AG08395 (cell line): ENCODE results near the gene CDK18.
"Not testable (repeated sequence)": the region's sequence is repeated elsewhere in the genome, so short reads cannot be mapped to it uniquely, and the experiment has no call there.

Source experiments
- DNase-seq: peaks from one replicate; pipeline ENCODE4 v3.0.0; 2012; ENCODE audit warnings: mixed read lengths, low spot score

The CDK18 gene

DNA sequence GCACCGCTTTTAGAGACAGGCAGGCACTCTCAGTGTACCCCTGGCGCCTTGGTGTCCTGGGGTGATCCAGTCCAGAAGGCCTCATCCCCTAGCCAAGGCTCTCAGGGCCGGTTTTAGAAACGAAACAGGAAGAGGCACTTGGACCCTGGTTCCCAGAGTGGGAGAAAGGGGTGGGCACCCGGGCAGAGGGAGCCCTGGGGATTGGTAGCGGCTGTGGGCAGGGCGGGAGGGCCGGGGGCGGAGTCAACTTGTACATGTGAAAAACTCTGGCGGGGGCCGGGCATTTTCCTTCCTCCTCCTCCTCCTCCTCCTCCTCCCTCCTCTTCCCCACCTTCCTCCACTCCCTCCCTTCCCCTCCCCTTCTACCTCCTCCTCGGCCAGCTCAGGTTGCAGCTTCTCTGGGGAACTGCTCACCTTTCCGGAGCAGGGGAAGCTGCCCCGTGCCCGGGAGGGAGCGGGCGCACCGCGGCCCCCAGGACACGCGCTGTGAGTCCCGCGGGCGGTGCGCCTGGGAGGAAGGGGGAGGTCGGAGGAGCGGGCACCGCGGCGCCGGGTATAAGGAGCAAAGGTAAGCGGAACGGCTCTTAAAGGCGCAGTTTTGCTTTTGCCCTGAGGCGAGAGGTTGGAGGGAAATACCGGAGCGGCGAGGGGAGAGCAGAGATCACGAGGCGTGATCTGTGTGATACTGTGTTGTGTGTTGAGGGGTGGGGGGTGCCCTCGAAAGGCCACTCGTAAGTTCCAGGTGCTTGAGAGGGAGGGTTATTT, at the start of gene CDK18:
CDK18 (plus strand) TSS at position 359 of the 765 bp plus-strand sequence. CDS start 18,499 bp downstream, outside the sequence.
- no peak for DNase-seq

DNA sequence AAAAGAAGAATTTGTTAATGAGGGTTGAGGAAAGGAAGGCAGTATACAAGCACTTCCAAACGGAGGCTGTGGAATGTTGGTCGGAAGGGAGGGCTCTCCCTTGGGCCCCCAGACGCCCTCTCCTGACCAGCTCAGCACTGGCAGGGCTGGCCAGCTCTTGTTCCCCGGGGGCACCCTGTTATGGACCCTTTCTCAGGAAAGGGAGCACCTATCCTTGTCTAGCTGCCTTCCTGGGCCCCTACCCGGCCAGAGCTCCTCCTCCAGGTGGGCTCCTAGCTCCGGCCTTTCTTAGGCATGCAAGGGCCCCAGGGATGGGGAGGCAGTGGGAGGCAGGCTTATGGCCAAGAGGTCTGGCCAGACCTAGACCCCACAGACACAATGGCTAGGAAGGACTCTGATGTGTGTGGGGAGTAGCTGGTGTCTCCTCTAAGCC, 49.5 kb upstream of the CDK18 start:
- no peak for DNase-seq

DNA sequence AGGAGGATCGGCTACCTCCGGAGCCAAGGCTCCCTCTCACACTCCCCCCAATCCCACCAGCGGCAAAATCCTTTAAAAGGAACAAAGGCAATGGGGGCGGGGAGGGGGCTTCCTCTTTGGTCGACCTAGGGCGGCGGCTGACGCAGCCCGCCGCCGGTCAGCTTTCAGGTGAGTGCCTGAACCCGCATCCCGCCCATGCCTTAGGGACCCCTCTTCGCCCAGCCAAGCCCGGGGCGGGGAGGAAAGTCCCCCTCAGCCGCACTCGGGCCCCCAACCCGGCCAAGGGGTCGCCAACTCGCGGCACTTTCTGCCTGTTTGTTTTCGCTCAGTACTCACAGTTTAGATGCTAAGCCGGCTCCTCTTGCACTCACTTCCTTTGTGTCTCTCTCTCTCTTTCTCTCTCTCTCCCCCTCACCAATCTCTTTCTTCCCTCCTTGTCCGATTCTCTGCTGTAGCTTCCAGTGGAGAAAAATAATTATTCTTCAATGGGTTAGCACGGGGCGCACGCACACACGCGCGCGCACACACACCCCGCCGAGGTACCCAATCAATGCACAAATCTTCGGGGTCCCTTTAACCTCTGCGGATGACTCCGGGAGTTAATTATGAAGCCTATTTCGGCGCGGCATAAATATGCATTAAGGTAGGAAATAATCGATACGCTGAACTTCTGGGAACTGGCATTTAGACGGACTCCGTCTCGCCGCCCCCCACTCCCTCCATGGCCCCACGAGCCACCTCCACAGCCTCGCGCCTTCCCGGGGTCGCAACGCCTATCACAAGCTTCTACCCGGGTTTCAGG, 48.7 kb upstream of the CDK18 start, which contains the start of gene BLACAT1:
BLACAT1 (minus strand) TSS at position 465 of the 802 bp plus-strand sequence.
- no peak for DNase-seq

DNA sequence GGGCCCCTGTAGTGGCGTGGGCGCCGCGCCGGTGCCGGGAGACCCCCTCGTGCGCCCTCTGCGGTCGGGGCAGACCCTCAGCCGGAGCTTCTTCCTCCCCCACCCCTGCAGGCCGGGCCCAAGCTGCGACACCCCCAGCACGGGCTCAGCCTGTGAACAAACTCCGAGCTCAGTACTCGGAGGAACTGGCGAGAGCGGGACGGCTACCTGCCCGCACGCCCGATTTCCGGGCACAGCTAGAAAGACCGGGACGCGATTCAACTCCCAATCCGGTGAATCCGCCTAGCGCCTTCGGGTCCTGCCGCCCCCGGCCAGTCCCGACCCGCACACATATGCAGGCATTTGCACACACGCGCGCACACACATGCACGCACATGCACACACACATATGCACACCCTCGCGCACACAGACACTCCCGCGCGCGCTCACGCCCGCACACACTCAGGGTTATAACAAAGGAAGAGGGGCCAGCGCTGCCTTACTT, 48.0 kb upstream of the CDK18 start:
- DNase-seq = no peak

DNA sequence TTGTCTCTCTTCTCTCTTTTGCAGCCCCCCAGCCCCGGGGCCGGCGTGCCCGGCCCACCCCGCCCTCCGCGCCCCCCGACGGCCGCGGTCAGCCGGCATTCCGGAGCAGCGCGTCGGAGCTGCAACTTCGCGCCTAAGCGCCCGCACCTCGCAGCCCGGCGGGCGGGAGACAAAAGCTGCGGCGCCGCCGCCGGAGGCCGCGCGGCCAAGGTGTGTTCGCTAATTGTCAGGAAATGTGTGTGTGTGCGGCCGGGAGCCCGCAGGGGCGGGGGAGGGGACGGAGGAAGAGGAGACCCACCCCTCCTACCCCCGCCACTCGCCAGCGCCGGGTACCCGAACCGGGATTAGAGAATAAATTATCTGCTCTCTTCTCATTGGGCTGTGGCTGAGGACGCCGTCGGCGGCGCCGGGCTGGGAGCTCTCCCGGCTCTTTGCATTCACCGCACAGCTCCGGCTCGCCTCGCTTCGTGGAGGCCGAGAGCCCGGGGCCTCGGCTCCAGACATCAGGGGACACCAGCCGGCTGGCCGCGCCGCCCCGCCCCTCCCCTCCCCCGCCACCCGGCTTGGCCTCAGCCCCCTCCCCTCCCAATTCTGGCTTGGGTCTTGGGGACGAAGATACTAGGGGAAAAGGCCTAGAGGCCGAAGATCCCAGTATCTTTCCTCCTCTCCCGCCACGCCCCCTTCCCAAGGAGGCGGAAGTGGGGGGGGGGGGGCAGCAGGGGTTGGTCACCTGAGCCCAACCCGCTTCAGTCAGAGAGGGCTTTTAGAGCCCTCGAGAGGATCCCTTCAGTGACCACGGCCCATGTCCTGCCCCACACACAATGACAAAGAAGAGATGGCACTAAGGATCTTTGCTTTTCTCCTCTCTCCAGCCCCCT, 47.4 kb upstream of the CDK18 start:
- DNase-seq = no peak

DNA sequence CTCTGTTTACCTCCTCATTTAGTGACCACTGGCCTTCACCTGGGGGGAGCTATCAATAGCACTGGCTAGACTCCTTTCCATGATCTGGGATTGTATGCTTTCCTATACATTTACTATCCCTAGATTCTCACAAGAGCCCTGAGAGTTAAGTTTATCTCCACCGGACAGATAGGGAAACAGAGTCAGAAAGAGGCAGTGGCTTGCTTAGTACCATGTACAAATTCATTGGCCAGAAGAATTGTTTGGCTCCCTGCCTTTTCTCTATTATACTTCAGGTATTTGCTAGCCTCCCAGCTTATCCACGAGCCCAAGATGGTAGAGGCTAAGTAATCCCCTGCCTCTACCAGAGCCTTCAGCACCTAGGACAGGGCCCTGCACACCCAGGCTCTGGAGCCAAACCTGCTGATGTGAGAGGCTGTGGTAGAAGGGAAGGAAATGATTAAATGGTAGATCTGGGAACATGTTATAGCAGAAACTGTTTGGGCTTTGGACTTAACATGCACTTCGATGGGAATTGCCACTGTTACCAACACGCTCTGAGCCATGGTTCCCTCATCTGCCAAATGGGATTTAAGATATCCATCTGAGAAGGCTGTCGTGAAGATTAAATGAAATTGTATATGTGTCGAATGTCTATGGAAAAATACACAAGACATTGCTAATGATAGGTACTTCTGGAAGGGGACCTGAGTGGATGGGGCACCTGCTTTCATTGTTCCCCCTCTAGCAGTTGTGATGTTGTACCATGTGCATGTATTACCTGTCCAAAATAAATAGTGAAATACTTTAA, 45.5 kb upstream of the CDK18 start:
- DNase-seq = peak; percentile 70

DNA sequence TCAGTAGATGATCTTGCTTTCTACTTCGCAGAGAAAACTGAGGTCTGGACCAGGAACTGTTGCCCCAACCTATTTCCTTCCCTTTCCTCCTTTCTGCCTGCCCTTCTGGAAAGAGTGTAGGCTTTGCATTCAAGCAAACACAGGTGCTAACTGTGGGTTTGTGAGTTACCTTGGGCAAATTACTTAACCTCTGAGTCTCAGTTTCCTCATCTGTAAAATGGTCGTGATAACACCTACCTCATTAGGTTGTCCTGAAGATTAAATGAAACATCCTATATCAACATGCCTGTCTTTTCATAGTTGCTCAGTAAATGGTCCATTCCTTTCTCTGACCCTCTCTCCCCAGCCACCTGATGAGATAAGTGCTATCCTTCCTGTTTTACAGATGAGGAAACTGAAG, 39.1 kb upstream of the CDK18 start:
- no peak for DNase-seq

DNA sequence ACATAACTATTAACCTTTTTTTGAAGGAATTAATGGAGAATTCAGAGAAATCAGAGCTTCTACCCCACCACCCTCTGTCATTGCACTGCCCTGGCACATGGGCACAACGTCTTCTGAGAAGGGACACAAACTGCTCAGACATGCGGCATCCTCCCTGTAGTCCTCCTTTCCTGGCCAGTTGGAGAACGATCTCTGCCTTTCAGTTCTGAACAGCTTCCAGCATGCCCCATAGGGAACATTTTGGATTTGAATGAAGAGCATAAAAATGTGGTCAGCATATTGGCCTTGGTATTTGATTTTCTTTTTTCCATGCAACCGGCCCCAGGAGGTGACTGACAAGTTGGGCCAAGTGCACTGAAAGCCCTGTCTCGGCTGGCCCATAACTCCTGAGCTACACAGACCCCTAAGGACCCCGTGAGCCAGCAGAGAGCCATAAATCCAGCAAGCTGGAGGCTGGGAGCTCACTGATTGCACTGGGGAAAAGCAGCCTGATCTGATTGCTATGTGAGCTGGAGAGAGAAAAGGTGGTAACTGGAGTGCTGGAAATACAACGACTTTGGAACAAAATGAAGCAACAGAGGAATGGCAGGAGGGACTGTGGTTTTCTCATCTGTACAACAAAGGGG, 37.8 kb upstream of the CDK18 start:
- DNase-seq = no peak

DNA sequence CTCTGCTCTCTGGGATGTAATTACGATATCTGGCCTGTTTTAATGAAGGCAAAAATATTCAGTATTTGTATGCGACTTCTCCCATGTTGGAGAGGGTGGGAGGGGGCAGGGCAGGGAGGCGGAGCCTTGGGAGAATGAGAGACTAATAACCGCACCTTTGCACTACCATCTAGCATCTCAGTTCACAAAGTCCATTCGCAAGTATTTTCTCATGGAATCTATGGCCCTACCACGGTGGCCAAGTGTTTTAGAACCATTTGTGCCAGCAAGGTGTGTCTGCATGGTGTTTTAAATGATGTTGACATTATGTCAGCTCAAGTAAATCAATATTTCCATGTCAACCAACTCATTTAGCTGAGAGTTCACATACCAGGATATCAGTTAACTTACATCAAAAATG, 34.3 kb upstream of the CDK18 start:
- no peak for DNase-seq

DNA sequence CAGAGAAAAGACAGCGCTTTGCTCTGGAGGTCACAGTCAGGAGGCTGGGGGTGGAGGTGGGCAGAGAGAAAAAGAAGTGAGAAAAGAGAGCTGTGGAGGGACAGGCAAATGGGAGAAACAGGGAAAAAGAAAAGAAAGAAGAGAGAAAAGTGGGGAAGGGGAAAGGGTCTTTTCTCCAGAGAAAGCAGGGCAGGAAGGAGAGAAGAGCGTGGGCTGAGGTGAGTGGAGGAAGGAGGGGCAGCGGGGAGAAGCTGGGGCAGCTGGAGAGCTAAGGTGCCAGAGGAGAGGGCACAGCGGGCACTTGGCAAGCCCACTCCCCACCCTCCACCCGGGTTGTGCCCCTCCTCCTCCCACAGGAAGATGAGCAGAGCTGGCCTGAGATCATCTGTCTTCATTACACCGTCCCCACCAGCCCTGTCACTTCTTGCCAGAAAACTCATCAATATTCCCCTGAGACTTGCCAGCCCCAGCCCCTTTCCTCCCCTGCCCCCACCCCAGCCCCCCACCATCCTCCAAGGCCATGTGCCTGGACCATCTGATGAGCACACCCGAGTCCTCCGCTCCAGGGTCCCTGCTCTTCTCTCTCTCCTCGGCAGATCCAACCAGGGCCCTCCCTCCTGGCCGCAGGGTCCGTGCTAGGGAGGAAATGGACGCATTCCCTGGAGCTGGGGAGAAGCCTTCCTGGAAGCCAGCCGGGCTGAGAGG, 31.6 kb upstream of the CDK18 start:
- DNase-seq = no peak

DNA sequence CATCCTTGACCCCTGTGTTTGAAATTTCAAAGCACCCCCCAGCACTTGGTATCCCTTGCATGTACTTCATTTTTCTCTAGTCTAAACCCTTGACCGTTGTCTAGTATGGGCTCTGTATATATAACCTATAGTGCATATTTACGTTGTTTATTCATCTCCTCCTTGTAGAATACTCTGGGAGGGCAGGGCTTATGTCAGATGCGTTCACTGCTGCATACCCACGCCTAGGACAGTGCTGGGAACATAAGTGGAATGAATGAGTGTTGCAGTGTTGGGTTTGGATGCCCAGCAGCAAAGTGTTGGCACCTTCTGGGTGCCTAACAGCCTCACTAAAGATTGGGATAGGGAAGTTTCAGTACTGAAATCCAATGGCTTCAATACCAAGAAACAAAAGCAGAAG, 31.0 kb upstream of the CDK18 start:
- DNase-seq = no peak

DNA sequence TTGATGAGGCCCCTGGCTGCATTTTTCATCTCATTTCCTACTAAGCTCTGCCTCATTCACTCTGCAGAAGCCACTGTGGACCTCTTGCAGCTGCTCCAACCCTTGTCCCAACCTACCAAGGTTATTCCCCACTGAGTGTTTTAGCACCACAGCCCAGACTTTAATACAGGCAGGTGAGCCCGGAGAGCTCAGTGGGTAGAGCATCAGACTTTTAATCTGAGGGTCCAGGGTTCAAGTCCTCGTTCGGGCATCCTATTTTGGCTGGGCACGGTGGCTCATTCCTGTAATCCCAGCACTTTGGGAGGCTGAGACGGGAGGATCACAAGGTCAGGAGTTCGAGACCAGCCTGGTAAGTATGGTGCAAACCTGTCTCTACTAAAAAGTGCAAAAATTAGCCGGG, 30.5 kb upstream of the CDK18 start:
- DNase-seq = no peak

DNA sequence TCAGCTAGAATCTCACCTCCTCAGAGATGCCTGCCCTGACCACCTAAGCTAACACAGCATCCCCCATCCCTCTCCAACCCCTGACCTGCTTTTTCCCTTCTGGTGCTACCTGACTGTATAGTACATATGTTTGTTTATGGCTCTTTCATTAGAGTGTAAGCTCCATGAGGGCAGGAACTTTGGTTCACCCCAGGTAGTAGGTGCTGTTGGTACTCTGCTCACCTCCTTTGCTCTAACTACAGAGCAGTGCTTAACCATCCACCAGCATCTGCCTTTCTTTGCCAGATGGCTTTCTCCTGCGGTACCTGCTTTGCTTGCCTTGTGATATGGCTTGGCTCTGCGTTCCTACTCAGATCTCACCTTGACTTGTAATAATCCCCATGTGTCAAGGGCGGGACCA, 29.9 kb upstream of the CDK18 start:
- no peak for DNase-seq

DNA sequence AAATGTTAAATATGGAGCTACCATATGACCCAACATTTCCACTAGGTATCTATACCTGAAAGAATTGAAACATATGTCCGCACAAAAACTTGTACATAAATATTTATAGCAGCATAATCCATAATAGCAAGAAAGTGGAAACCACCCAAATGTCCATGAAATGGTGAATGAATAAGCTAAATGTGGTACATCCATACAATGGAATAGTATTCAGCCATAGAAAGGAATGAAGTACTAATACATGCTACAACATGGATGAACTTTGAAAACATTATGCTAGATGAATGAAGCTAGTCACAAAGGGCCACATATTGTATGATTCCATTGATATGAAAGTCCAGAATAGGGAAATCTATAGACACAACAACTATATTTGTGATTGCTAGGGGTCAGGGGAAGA, 28.6 kb upstream of the CDK18 start:
- DNase-seq = no peak

DNA sequence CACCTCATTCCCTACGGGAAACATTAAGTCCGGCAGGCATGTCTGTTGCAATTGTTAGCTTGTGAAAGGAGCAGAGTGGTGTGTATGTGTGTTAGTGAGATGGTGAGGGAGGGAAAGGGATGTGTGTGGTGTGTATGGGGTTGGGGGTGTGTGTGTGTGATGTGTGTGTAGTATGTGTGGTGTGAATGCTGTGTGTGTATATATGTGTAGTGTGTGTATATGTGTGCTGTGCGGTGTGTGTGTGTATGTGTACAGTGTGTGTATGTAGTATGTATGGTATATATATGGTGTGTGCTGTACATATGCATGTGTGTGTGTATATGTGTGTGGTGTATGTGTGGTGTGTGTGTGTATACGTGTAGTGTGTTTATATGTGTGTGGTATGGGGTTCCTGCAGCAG, 27.8 kb upstream of the CDK18 start:
- DNase-seq = no peak

DNA sequence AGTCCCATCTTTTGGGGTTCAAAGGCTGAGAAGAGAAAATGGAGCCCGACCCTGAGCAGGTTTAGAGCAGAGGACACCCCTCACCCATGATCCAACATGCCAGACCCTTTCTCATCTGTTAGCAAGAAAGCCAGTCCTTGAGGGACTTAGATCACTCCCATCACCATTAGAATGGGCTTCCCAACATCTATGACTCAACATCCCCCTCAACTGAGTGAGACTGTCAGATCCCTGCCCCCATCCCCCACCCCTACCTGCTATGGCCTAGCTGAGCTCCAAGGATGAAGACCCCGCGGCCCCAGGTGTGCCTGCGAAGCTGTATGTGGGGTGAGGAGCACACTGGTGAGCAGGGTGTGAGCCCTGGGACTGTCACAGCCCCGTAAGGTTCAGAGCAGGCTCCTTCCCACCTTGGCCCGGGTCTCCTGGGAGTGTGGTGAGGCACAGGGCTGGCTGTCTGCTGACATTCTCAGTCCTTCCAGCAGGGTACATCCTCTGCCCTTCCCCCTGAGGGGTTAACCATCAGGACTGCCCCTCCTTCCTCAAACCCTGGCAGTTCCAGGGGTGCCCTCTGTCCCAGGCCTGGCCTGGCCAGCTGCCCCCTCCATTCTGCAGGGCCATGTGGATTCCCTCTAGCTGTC, 27.2 kb upstream of the CDK18 start:
- DNase-seq = no peak

DNA sequence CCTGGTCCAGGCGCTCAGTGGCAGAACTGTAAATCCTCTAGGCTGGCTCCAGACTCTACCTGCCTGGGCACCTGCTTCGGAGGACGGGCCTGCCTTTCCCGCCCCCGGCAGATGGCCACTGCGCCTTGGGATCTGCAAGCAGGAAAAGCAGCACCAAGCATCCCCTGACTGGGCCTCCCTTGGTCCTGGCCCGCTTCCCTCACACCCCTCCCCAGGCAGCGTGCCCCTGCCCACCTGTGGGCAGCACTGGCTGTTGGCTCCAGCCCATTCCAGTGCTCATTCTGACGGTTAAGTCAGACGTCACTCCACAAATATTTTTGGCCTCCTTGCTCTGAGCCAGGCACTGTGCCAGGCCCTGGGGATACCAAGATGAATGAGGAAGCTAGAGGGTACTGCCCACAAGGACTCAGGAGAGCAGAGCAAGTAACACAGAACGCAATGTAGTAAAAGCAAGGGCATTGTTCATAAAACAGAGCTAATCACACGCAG, 26.7 kb upstream of the CDK18 start:
- peak; percentile 54 for DNase-seq

DNA sequence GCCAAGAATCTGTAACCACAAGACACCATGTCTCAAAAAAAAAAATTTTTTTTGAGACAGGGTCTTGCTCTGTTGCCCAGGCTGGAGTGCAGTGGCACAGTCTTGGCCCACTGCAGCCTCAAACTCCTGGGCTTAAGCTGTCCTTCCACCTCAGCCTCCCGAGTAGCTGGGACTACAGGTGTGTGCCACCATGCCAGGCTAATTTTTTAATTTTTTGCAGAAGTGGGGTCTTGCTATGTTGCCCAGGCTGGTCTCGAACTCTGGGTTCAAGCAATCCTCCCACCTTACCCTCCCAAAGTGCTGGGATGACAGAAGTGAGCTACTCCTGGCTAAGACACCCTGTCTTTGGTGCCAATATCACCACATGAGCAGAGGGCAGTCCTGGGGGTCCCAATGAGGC, 25.5 kb upstream of the CDK18 start:
- DNase-seq = not testable (repeated sequence)

DNA sequence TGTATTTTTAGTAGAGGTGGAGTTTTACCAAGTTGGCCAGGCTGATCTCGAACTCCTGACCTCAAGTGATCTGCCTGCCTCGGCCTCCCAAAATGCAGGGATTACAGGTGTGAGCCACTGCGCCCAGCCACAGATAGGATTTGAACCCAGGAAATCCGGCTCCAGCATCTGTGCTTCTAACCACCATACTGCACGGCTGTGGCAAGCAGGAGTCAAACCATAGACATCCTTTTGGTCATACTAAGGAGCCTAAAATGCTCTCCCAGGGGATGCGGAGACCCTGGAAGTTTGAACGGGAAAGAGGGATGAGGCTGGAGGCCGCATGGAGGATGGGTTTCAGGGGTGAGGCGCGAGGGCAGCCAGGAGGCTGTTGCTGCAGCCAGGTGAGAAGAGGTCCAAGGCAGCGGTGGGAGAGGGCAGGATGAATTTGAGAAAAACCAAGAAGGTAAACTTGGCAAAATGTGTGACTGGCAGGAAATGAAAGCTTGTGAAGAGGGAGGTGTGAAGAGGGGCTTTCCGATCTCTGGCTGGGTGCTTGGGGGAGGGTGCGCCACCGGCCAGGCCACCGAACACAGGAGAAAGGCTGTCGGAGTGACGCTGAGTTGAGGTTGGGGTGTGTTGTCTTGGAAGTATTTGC, 24.0 kb upstream of the CDK18 start:
- DNase-seq = no peak
